ENCODE results near the gene RANBP1.

The RANBP1 gene

DNA sequence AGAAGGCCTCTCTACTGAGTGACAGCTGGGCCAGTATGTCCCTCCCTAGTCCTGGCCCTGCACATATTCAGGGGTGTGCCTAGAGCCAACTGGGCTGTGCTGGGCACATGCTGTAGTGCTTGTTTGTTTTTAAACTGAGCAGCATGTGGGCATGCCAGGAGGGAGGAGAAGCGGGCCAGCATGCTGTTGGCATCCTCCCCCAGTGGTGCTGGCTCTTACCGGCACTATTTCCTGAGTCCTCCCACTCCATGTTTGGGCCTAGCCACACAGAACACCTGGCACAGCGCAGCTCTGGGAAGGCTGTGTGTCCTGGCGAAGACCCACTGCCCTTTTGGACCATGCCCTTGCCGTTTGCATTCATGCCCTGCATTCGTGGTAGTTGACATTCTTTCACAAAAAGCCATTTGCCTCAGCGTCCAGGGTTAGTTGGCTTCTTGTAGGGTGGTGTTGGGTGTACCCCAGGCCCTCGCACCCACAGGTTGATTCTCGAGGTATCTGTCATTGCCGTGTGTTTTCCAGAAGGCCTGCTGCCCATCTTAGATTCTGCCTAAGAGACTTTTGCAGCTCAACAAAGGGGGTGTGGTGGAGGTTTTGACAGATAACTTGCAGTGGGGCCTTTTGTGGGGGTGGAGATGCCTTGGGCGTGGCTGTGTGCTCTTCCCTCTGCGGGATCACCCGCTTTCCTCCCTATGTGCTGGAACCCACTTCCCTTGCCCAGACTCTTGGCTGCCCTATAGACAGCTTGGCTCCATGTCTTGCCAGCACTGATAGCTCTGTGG lies 22.3 kb upstream of the RANBP1 start:
- TF ChIP-seq, protein P1, sequence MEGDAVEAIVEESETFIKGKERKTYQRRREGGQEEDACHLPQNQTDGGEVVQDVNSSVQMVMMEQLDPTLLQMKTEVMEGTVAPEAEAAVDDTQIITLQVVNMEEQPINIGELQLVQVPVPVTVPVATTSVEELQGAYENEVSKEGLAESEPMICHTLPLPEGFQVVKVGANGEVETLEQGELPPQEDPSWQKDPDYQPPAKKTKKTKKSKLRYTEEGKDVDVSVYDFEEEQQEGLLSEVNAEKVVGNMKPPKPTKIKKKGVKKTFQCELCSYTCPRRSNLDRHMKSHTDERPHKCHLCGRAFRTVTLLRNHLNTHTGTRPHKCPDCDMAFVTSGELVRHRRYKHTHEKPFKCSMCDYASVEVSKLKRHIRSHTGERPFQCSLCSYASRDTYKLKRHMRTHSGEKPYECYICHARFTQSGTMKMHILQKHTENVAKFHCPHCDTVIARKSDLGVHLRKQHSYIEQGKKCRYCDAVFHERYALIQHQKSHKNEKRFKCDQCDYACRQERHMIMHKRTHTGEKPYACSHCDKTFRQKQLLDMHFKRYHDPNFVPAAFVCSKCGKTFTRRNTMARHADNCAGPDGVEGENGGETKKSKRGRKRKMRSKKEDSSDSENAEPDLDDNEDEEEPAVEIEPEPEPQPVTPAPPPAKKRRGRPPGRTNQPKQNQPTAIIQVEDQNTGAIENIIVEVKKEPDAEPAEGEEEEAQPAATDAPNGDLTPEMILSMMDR (conservative IDR thresholded peaks at IDR 0.05; ENCODE audit: low read depth): no peak
- POLR2A ChIA-PET (ENCODE audit: low non-redundant PET): no interaction called here
- peak overlapping the region; percentile 12; the same call in 1 of the 2 replicates for H3K27ac ChIP-seq
- no peak for DNase-seq (ENCODE audit: low spot score)
- CTCF ChIA-PET: no interaction called here

DNA sequence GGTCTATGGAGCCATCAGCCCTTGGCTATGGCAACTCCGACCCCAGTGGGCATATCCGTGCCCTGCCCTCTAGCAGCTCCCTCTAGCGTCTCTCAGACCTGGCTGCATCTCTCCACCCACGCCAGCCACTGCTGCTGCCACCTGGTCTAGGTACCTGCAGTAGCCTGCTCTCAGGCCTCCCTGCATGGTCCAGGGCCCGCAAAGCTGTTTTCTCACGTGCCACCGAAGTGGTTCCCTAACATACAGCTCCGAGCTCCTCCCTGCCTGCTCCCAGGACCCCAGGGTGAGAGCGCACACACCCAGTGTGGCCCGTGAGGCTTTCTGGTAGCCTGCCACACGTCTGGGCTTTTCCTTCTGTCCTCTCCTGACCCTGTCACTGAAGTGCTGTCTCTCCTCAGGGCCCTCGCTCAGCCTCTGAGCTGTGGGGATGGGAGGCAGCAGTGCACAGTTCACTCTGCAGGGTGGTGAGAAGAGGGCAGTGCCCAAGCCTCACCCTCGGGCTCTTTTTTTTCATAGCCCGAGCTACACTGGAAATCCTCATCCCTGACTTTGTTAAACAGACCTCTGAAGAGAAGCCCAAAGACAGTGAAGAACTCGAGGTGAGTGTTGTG lies 21.6 kb upstream of the RANBP1 start:
- CTCF ChIA-PET: no interaction called here

DNA sequence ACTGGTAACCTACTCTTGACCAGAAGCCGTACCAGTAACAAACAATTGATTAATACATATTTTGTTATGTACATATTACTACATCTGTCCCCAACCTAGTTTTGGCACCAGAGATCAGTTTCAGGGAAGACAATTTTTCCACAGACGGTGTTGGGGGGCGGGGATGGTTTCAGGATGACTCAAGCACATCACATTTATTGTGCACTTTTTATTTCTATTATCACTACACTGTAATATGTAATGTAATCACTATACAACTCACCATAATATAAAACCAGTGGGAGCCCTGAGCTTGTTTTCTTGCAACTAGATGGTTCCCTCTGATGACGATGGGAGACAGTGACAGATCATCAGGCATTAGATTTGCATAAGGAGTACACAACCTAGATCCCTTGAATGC lies 20.4 kb upstream of the RANBP1 start:
- TF ChIP-seq, protein P1 (conservative IDR thresholded peaks at IDR 0.05; ENCODE audit: low read depth): no peak
- ChIA-PET CTCF (no interaction called here), POLR2A (ENCODE audit: low non-redundant PET) (no interaction called here)
- H3K27ac ChIP-seq: no peak overlapping the region
- no peak for DNase-seq (ENCODE audit: low spot score)

More for the DNA sequence above, 21.6 kb upstream of the RANBP1 start:
- no peak for DNase-seq (ENCODE audit: low spot score)
- TF ChIP-seq, protein P1 (conservative IDR thresholded peaks at IDR 0.05; ENCODE audit: low read depth): no peak
- POLR2A ChIA-PET (ENCODE audit: low non-redundant PET): no interaction called here
- H3K27ac ChIP-seq: peak overlapping the region; percentile 12; the same call in 1 of the 2 replicates

DNA sequence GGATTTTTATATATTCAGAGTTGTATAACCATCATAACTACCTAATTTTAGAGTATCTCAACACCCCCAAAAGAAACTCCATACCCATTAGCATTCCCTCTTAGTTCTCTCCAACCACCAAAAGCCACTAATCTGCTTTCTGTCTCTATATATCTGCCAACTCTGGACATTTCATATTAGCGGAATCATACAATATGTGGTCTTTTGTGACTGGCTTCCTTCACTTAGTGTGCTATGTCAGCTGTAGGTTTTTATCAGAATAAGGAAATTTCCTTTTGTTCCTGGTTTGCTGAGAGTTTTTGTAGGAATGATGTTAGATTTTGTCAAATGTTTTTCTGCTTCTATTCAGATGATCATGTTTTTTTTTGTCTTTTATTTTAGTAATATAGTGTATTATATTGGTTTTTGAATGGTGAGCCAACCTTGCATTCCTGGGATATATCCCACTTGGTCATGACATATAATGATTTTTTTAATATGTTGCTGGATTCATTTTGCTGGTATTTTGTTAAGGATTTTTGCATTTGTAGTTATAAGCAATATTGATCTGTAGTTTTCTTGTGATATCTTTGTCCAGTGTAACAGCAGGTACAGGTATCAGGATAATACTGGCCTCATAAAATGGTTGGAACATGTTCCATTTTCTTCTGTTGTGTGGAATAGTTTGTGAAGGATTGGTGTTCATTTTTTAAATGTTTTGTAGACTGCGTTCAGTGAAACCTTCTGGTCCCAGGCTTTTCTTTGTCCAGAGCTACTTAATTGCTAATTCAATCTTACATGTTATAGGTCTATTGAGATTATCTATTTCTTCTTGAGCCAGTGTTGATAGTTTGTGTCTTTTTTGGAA lies 19.1 kb upstream of the RANBP1 start:
- TF ChIP-seq, protein P1 (conservative IDR thresholded peaks at IDR 0.05; ENCODE audit: low read depth): no peak
- no peak for DNase-seq (ENCODE audit: low spot score)
- H3K27ac ChIP-seq: no peak overlapping the region
- POLR2A ChIA-PET (ENCODE audit: low non-redundant PET): no interaction called here
- CTCF ChIA-PET: no interaction called here

DNA sequence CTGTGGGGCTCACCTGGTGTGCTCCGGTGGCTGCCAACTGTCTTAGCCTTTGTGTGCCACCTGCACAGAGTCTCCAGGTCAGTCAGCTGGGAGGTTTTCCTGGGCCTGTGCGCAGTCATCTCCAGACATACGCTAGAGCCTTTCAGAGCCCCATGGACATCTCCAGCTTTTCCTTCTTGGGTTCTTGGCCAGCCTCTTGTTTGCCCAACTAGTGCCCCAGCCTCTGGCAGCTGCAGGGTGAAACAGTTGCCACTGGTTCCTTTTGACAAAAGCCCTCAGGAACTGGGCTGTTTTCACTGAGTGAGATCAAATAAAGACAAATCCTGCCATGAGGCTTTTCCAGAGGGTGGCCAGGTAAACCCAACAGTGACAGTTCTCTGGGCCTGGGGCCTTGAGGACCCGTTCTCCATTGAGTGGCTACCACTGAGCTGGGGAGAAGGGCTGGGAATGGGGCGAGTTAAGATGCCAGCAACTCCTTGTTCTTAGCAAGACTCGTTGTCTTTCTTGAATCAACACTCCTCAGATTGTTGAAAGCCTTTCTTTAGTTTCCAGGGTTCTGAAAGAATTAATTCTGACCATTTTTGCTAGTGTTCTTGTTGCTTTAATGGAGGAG lies 16.7 kb upstream of the RANBP1 start:
- no peak for DNase-seq (ENCODE audit: low spot score)
- ChIA-PET CTCF (no interaction called here), POLR2A (ENCODE audit: low non-redundant PET) (no interaction called here)
- H3K27ac ChIP-seq: peak overlapping the region; percentile 23; the same call in 1 of the 2 replicates
- TF ChIP-seq, protein P1 (conservative IDR thresholded peaks at IDR 0.05; ENCODE audit: low read depth): no peak

DNA sequence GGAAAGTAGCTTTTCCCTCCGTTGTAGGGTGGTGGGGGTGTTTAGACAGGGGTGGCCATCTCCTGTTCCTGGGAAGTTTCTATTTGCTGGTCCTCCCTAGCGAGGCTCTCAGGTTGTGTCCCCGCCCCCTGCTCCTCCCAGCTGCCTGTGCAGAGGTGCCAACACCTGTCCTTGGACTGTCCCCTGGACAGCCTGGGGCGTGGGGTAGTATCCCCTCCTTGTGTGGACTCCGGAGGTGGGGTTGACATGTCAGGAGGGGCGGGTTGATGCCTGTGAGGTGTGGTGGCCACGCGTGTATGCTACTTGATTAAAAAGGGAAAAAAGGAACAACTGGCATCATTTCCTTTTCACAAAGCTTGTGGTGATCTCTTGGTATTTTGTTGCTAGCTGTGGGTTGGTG lies 14.3 kb upstream of the RANBP1 start:
- no peak overlapping the region for H3K27ac ChIP-seq
- no peak for DNase-seq (ENCODE audit: low spot score)
- TF ChIP-seq, protein P1 (conservative IDR thresholded peaks at IDR 0.05; ENCODE audit: low read depth): no peak
- POLR2A ChIA-PET (ENCODE audit: low non-redundant PET): no interaction called here
- CTCF ChIA-PET: no interaction called here

Data from RWPE1 (cell line).